Measurements from ENCODE around the gene ATP1B3.
"Not testable (repeated sequence)": the region's sequence is repeated elsewhere in the genome, so short reads cannot be mapped to it uniquely, and the experiment has no call there.

ATP1B3 gene

DNA sequence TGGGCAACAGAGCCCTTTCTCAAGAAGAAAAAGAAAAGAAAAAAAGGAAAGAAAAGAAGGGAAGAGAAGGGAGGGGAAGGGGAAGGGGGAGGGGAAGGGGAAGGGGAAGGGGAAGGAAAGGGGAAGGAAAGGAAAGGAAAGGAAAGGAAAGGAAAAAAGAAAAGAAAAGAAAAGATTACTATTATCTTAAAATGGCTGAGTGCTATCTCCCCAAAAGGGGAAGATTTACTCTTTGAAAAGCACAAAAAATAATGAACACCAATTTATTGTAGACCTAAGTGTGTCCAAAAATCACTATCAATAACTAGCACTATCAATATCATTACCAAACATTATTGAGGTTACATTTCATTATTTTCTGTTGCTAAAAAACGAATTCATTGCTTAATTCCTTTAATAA is 89.0 kb downstream of the ATP1B3 start:
- H3K4me3 Mint-ChIP-seq, result no peak overlapping the region
- no peaks in the 10 kb centered on the region for H3K27me3 Mint-ChIP-seq
- peaks cover 4% of the 10 kb centered on the region for H3K36me3 Mint-ChIP-seq (ENCODE audit: low read depth)
- no peak overlapping the region for H3K27ac Mint-ChIP-seq
- no peaks in the 10 kb centered on the region for H3K9me3 Mint-ChIP-seq
- no peaks in the 10 kb centered on the region for H3K4me1 Mint-ChIP-seq (ENCODE audit: low read depth)

DNA sequence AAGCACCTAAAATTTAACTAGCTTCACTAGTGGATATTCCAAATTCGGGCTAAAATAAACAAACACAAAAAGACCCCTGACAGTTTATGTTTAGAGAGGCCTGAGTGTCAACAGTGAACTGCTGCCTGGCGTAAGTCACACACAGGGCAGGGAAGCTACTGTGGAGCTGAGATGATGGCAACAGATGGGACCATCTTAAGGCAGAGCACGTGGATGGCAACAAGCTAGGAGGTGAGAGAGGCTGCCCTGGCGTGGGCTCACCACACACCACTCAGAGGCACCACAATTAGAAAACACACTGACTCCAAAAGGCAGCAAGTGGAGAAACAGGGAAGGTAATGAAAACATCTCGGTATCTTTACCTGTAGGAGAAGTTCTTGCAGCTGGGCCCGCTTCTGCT is 93.3 kb downstream of the ATP1B3 start:
- Mint-ChIP-seq H3K4me3 (no peak overlapping the region), H3K4me1 (ENCODE audit: low read depth) (no peaks in the 10 kb centered on the region), H3K27me3 (no peaks in the 10 kb centered on the region), H3K27ac (no peak overlapping the region), H3K36me3 (ENCODE audit: low read depth) (peaks cover 4% of the 10 kb centered on the region), H3K9me3 (no peaks in the 10 kb centered on the region)

DNA sequence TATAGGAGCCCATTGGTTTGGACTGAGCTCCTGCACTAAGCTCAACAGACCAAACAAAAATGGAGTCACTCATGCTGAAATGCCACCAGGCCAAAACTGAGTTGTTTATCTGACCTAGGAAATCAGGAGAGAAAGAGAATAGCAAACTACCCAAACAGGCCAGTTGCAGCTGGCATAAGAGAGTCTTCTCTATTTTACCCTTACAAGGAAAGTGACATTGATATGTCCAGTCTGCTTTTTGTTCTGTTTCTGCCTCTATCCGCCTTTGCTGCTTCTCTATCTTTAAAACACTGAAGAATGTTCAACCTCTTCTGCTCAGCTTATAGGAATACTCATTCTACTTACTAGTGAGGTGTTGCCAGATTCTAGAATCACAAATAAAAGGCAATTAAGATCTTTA is 95.1 kb downstream of the ATP1B3 start:
- Mint-ChIP-seq H3K27me3 (no peaks in the 10 kb centered on the region), H3K36me3 (ENCODE audit: low read depth) (peaks cover 9% of the 10 kb centered on the region), H3K27ac (no peak overlapping the region), H3K4me3 (no peak overlapping the region), H3K4me1 (ENCODE audit: low read depth) (no peaks in the 10 kb centered on the region), H3K9me3 (no peaks in the 10 kb centered on the region)

GRCh38 chr3:141972399-141972798 is 96.0 kb downstream of the ATP1B3 start:
- Mint-ChIP-seq H3K9me3 (no peaks in the 10 kb centered on the region), H3K27ac (no peak overlapping the region), H3K27me3 (no peaks in the 10 kb centered on the region), H3K4me1 (ENCODE audit: low read depth) (no peaks in the 10 kb centered on the region), H3K36me3 (ENCODE audit: low read depth) (peaks cover 9% of the 10 kb centered on the region), H3K4me3 (no peak overlapping the region)

DNA sequence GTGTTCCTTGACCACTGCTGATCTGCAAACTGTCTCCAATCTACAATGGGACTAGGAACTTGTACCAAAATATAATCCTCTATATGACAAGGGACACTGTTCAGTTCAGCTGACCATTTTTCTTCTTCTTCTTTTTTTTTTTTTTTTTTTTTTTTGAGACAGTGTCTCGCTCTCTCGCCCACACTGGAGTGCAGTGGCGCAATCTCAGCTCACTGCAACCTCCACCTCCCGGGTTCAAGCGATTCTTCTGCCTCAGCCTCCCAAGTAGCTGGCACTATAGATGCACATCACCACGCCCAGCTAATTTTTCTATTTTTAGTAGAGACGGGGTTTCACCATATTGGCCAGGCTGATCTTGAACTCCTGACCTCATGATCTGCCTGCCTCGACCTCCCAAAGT is 98.3 kb downstream of the ATP1B3 start:
- H3K4me3 Mint-ChIP-seq; H3K9me3 Mint-ChIP-seq; H3K27me3 Mint-ChIP-seq; H3K27ac Mint-ChIP-seq; H3K4me1 Mint-ChIP-seq (ENCODE audit: low read depth); H3K36me3 Mint-ChIP-seq (ENCODE audit: low read depth): not testable (repeated sequence)

Data from stimulated activated naive CD8-positive, alpha-beta T cell treated with anti-CD3 and anti-CD28 coated beads, Interleukin-15, Interleukin-2, amounts not matched to agents 100 ng/mL and 50 ng/mL, for 24 hours (primary cell).